Inferior parietal cortex (tissue), 1 donor: Measurements from ENCODE around the gene RPS6KA4.
A peak's percentile ranks its signal among the peaks of the same experiment; 100 is the strongest.

Experiments used
- DNase-seq: peaks from one replicate; pipeline ENCODE4 v3.0.0-alpha.2; 2016; ENCODE audit errors: extremely low spot score

The RPS6KA4 gene

GRCh38 chr11:64327375-64327774, 31.6 kb upstream of the RPS6KA4 start:
- no peak for DNase-seq

DNA sequence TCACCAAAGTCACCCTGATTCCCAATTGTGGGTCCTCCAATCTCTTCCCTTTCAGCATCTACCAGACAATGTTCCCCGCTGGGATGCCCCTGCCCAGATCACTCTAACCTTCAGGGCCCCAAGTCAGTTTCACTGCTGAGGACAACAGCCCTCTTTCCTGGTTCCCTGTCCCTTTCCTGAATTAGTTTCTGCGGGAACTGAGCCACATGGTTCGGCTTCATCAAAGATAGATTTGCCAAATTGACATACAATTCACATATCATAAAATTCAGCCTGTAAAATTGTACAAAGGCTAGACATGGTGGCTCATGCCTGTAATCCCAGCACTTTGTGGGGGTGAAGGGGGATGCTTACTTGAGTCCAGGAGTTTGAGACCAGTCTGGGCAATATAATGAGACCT, 31.0 kb upstream of the RPS6KA4 start:
- no peak for DNase-seq

GRCh38 chr11:64330888-64331287, 28.1 kb upstream of the RPS6KA4 start:
- DNase-seq, result no peak

- peak; percentile 20 for DNase-seq
Observed at GRCh38 chr11:64331569-64332371, 27.2 kb upstream of the RPS6KA4 start.

DNA sequence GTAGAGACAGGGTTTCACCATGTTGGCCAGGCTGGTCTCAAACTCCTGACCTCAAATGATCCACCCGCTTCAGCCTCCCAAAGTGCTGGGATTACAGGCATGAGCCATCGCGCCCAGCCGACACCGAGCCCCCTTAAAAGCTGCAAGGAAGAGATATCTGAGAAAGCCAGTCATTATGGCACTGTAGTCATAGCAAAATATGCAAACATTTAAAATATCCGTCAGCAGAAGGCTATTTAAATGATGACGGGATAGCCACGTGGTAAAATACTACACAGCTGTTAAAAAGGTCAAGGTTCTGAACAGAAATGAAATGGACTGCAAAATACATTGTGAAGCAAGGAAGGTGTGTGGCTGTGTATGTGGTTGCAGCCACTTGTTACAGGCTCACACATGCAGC, 25.4 kb upstream of the RPS6KA4 start:
- no peak for DNase-seq

DNA sequence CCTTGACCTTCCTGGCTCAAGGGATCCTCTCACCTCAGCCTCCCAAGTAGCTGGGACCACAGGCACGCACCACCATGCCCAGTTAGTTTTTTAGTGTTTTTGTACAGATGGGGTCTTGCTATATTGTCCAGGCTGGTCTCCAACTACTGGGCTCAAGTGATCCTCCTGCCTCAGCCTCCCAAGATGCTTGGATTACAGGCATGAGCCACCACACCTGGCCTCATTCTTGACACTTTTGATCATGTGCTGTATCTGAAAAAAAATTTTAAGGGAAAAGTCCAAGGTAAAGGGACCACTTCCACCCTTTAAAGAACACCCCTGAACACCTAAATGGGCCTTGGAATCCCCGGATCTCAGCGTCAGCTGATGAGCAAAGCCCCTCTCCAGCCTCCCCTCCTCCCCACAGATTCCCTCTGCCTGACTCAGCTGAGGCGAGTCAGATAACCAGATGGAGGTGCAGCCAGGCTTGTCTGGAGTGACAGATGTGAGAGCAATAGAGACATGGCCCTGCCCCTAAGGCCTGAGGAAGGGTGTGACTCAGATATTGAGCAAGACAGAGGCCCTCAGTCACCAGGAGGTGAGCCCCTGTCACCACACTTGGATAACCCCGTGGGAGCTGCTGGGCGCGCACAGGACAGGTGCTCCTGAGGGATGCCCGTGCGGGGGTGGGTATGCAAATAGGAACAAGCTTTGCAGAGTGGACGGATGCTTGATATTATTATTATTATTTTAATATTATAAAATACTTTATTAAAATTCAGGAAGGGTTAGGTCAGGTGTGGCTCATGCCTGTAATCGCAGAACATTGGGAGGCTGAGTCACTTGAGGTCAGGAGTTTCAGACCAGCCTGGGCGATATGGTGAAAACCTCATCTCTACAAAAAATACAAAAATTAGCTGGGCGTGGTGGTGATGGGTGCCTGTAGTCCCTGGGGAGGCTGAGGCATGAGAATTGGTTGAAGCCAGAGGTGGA, 23.9 kb upstream of the RPS6KA4 start:
- peak; percentile 47 for DNase-seq

DNA sequence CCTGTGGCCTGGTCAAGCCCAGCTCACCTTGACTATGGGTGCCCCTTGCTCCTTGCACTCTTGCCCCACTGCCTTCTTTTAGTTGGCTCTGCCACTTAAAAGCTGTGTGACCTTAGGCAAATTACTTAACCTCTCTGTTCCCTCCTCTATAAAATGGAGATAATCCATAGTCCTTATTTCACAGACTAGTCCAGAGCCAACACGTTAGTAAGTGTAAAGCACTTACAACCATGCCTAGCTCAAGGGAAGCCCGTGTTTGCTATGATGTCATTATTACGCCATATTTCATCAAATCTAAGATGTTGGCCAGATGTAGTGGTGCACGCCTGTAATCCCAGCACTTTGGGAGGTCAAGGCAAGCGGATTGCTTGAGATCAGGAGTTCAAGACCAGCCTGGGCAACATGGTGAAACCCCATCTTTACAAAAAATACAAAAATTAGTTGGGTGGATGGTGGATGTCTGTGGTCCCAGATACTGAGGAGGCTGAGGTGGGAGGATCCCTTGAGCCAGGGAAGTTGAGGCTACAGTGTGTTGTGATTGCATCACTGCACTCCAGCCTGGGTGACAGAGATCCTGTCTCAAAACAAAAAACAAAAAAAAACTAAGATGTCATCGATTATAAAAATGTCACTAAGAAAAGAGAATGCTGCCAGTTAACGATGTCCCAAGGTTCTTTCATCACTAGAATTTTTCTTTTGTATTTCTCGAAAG, 21.3 kb upstream of the RPS6KA4 start:
- no peak for DNase-seq

GRCh38 chr11:64338716-64339115, 20.2 kb upstream of the RPS6KA4 start:
- DNase-seq, result no peak

DNA sequence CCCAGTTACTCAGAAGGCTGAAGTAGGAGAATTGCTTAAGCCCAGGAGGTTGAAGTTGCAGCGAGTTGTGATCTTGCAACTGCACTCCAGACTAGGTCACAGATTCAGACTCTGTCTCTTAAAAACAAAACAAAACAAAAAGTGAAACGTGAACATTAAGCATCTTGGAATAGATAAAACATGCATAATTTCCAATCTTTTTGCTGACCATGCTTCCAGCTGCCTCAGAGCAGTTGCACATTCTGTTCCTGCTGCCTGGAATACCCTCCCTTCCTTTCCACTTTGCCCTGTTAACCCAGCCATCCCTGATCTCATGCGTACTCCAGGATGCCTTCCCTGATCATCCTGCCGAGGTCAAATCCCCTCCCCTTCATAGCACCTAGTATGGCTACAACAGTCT, 19.7 kb upstream of the RPS6KA4 start:
- no peak for DNase-seq

- DNase-seq, result no peak
Observed at GRCh38 chr11:64339754-64340408, 19.1 kb upstream of the RPS6KA4 start, which contains the start of gene CCDC88B. Gene CCDC88B (plus strand): TSS chr11:64340204. CDS start chr11:64340267, 63 bp downstream.

GRCh38 chr11:64340671-64341335, 18.2 kb upstream of the RPS6KA4 start:
- no peak for DNase-seq

DNA sequence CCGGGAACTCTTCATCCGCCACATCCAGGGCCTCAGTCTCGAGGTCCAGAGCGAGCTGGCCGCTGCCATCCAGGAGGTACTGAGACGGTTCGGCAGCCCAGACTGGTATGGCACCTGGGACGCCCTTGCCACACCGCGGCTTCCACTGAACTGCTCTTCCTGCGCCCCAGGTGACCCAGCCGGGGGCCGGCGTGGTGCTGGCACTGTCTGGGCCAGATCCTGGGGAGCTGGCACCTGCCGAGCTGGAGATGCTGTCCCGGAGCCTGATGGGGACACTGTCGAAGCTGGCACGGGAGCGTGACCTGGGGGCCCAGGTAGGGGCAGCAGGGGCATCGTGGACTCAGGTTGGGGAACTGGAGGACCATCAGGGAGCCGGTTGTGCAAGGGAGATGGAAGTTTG, 17.5 kb upstream of the RPS6KA4 start:
- DNase-seq, result no peak

- peak; percentile 45 for DNase-seq
Observed at GRCh38 chr11:64341851-64342791, 16.8 kb upstream of the RPS6KA4 start.

GRCh38 chr11:64342869-64343745, 15.9 kb upstream of the RPS6KA4 start:
- DNase-seq, result no peak

DNA sequence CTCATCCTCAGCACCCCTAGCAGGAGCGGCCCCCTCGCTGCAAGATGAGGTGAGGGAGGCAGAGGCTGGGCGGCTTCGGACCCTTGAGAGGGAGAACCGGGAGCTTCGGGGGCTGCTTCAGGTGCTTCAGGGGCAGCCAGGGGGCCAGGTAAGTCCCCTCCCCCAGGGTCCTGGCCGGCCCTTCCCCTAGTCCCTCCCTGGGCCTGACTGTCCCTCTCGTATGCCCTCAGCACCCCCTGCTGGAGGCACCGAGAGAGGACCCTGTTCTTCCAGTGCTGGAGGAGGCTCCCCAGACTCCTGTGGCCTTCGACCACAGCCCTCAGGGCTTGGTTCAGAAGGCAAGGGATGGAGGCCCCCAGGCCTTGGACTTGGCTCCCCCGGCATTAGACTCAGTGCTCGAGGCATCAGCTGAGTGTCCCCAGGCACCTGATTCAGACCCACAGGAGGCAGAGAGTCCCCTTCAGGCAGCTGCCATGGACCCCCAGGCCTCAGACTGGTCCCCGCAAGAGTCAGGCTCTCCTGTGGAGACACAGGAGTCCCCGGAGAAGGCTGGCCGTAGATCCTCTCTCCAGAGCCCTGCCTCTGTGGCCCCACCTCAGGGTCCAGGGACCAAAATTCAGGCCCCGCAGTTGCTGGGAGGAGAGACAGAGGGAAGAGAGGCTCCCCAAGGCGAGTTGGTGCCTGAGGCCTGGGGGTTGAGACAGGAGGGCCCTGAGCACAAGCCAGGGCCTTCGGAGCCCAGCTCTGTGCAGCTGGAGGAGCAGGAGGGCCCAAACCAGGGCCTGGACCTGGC, 15.0 kb upstream of the RPS6KA4 start:
- no peak for DNase-seq

DNA sequence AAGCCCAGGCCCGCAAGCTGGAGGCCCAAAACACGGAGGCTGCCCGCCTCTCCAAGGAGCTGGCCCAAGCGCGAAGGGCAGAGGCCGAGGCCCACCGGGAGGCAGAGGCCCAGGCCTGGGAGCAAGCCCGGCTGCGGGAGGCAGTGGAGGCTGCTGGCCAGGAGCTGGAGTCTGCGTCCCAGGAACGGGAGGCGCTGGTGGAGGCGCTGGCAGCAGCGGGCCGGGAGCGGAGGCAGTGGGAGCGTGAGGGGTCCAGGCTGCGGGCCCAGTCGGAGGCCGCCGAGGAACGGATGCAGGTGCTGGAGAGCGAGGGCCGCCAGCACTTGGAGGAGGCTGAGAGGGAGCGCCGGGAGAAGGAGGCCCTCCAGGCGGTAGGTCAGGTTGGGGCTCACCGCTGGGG, 14.2 kb upstream of the RPS6KA4 start:
- DNase-seq, result no peak

DNA sequence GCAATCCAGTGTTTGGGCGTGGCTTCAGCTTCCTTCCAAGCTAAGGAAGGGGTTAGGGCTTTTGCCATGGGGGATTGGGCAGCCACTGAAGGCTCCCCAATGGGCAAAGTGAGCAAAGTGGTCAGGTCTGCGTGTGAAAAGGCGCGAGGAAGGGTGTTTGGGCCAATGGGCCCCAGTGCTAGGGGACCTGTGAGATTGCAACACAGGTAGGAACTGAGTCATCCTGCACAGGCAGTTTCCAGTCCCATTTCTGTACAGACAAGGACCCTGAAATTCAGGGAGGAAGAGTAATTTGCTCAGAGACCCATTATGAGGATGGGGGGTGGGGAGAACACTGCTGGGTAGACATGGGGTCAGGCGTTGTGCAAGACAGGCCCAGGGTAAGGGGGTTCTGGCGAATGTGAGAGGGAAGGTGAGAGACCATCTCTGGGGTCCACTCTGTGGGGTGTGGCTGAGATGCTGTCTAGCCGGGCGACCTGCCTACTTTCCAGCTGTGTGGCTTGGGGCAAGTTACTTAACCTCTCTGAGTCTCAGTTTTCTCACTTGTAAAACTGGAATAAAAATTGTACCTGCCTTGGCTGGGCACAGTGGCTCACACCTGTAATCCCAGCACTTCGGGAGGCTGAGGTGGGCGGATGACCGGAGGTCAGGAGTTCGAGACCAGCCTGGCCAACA, 11.6 kb upstream of the RPS6KA4 start:
- no peak for DNase-seq
